HepG2 (cell line): ENCODE results near the gene FSCN2. TPM values are rescaled to one million over a fixed set of nuclear protein-coding genes. Genes with fewer than 3 reads are reported as not detected.

Experiments used
- HBP1 ChIP-seq: IDR thresholded peaks from 2 replicates; pipeline ENCODE4 v1.6.1; 2016; ENCODE audit warnings: low read depth, control low read depth
- HCFC1 ChIP-seq: fragments of 150-350 bp; IDR thresholded peaks from 2 replicates; pipeline ENCODE4 v1.6.1; 2014; ENCODE audit warnings: low read depth, low read length
- HOXD1 ChIP-seq: sonication (generic); formaldehyde crosslinking; IDR thresholded peaks from 2 replicates; pipeline ENCODE4 v1.5.0; 2020; ENCODE audit warnings: missing genetic modification reagents
- MAZ ChIP-seq, 2 experiments: sonication (generic) in 1 of 2; formaldehyde crosslinking in 1 of 2; IDR thresholded peaks; 2 replicates each; pipeline versions ENCODE4 v1.5.0 to v1.6.1; 2012 to 2020; ENCODE audit warnings: low read depth in 2 of 2, mild to moderate bottlenecking in 2 of 2, borderline replicate concordance in 1 of 2, improper control_type of control experiment in 1 of 2, low read length in 1 of 2, missing genetic modification reagents in 1 of 2, moderate library complexity in 1 of 2
- MED13 ChIP-seq: sonication (generic); formaldehyde crosslinking; IDR thresholded peaks from 2 replicates; pipeline ENCODE4 v1.5.0; 2020; ENCODE audit warnings: missing genetic modification reagents
- ZC3H4 ChIP-seq: sonication (generic); formaldehyde crosslinking; IDR thresholded peaks from 2 replicates; pipeline ENCODE4 v1.4.0; 2020; ENCODE audit warnings: missing genetic modification reagents, borderline replicate concordance
- ZNF318 ChIP-seq: sonication (generic); formaldehyde crosslinking; IDR thresholded peaks from 2 replicates; pipeline ENCODE4 v1.4.0; 2020; ENCODE audit warnings: mild to moderate bottlenecking, missing genetic modification reagents
- ZNF407 ChIP-seq: sonication (generic); formaldehyde crosslinking; IDR thresholded peaks from one replicate; pipeline ENCODE4 v1.5.1; 2020; ENCODE audit warnings: mild to moderate bottlenecking, missing genetic modification reagents; ENCODE audit errors: not compliant biosample characterization
- ZNF446 ChIP-seq: sonication (generic); formaldehyde crosslinking; IDR thresholded peaks from 2 replicates; pipeline ENCODE4 v1.5.0; 2020; ENCODE audit warnings: mild to moderate bottlenecking, missing genetic modification reagents
- ZNF510 ChIP-seq: sonication (generic); formaldehyde crosslinking; IDR thresholded peaks from 2 replicates; pipeline ENCODE4 v1.4.0; 2020; ENCODE audit warnings: low read depth, mild to moderate bottlenecking, missing genetic modification reagents
- ZNF747 ChIP-seq: sonication (generic); formaldehyde crosslinking; IDR thresholded peaks from 2 replicates; pipeline ENCODE4 v1.8.1; 2023; ENCODE audit warnings: missing genetic modification reagents, mild to moderate bottlenecking, borderline replicate concordance
- polyA plus RNA-seq, 8 experiments: library from polyadenylated mRNA; depleted of rRNA in 3 of 8; stranded (reverse) in 7 of 8; unstranded in 1 of 8; fragments of >200 nt; fragmentation: Illumina TruSeq in 4 of 8; extraction: Trizol in 4 of 8; gene quantifications; 2 replicates each; pipeline versions ENCODE4 v1.2.1 to v1.2.3, GENCODE V29; 2011 to 2016; ENCODE audit warnings: low read depth in 4 of 8, missing spikeins in 1 of 8, mixed read lengths in 1 of 8; ENCODE audit not compliant: insufficient read depth in 1 of 8
- total RNA-seq, 5 experiments: library from RNA; depleted of rRNA; stranded (reverse); fragments of >200 nt; fragmentation: Illumina TruSeq; extraction: Trizol; gene quantifications; 2 replicates each; pipeline ENCODE4 v1.2.3, GENCODE V29; 2016; ENCODE audit warnings: low read depth in 1 of 5

The FSCN2 gene
- total and polyA plus RNA-seq, 2 of the 13 experiments (the other 11 are each of a cell fraction or from before 2014, with no cell fraction given), result 0.09 TPM; not detected in 1

- TF ChIP-seq HCFC1, result no peak
- TF ChIP-seq ZNF446, result peak; percentile 64; the same call in 1 of the 2 replicates
- no peak for TF ChIP-seq ZNF510 (CRISPR knock-in tag)
- peak; percentile 55; the same call in 1 of the 2 replicates for TF ChIP-seq MED13 (CRISPR knock-in tag)
- TF ChIP-seq ZNF747, result no peak
- no peak for TF ChIP-seq ZC3H4 (CRISPR knock-in tag)
- TF ChIP-seq ZNF318 (CRISPR knock-in tag), result no peak
- TF ChIP-seq HOXD1 (CRISPR knock-in tag), result 0 out of 2 replicates have a peak, but pooled peaks have one; percentile 26
- no peak for TF ChIP-seq ZNF407 (CRISPR knock-in tag)
- TF ChIP-seq HBP1 (CRISPR knock-in tag), result no peak
- no peak for TF ChIP-seq MAZ (IDR thresholded peaks at IDR 0.05; ENCODE audit: borderline replicate concordance, low read depth, low read length)
- TF ChIP-seq MAZ (CRISPR knock-in tag; IDR thresholded peaks at IDR 0.05; ENCODE audit: low read depth), result no peak
These were observed 9.3 kb upstream of the FSCN2 start (continued) for GRCh38 chr17:81518785-81519283.
